ENCODE data around the gene TRABD2B.

GRCh38 chr1:47840393-47841190, 156.6 kb downstream of the TRABD2B start:
- TF ChIP-seq EZH2 (IDR thresholded peaks at IDR 0.05; ENCODE audit: insufficient read depth, poor library complexity, severe bottlenecking) (no peak), EZH2phosphoT487 (IDR thresholded peaks at IDR 0.05; ENCODE audit: insufficient read depth, low read depth) (no peak)

Data from GM23248 (cell line).